DND-41 (cell line): ENCODE results near the gene LRP6.

Experiments
- ATAC-seq: fragments of 200-7000 bp; cut with Tn5 transposase; 3 replicates; pipeline ENCODE4 v1.9.1; 2021; ENCODE audit warnings: low read depth; ENCODE audit not compliant: insufficient read depth
- DNase-seq: peaks from one replicate; pipeline ENCODE4 v3.0.0-alpha.2; 2020
- H2AFZ ChIP-seq: 2 replicates; pipeline ENCODE4 v1.6.0; 2012; ENCODE audit warnings: low read depth, low read length
- H3K27ac ChIP-seq: 2 replicates; pipeline ENCODE4 v1.5.1; 2012; ENCODE audit warnings: low read length, inconsistent platforms
- H3K27me3 ChIP-seq: fragments of 200-600 bp; sonication (generic); 2 replicates; pipeline ENCODE4 v1.6.0; 2012; ENCODE audit warnings: low read length, mild to moderate bottlenecking, inconsistent platforms; ENCODE audit not compliant: insufficient read depth, poor library complexity
- H3K36me3 ChIP-seq: 2 replicates; pipeline ENCODE4 v1.5.1; 2012; ENCODE audit warnings: low read length, inconsistent platforms; ENCODE audit not compliant: insufficient read depth
- H3K4me1 ChIP-seq: 2 replicates; pipeline ENCODE4 v1.5.1; 2012; ENCODE audit warnings: mild to moderate bottlenecking, low read length; ENCODE audit not compliant: insufficient read depth
- H3K4me2 ChIP-seq: 2 replicates; pipeline ENCODE4 v1.6.0; 2012; ENCODE audit warnings: mild to moderate bottlenecking, moderate library complexity, low read length, inconsistent platforms; ENCODE audit not compliant: insufficient read depth
- H3K4me3 ChIP-seq, 2 experiments: fragments of 200-600 bp in 1 of 2; shearing (Covaris generic) in 1 of 2; 2 replicates each; pipeline ENCODE4 v1.5.1; 2012 to 2016; ENCODE audit warnings: inconsistent platforms in 2 of 2, low read length in 2 of 2, mild to moderate bottlenecking in 2 of 2, low read depth in 1 of 2, moderate library complexity in 1 of 2
- H3K79me2 ChIP-seq: 2 replicates; pipeline ENCODE4 v1.6.0; 2012; ENCODE audit warnings: low read length, inconsistent platforms; ENCODE audit not compliant: insufficient read depth
- H3K9ac ChIP-seq: 2 replicates; pipeline ENCODE4 v1.6.0; 2012; ENCODE audit warnings: low read depth, mild to moderate bottlenecking, inconsistent platforms, low read length, moderate library complexity
- H3K9me3 ChIP-seq: 2 replicates; pipeline ENCODE4 v1.5.1; 2012; ENCODE audit warnings: low read length, moderate library complexity, mild to moderate bottlenecking, inconsistent platforms; ENCODE audit not compliant: insufficient read depth, severe bottlenecking
- H4K20me1 ChIP-seq: 2 replicates; pipeline ENCODE4 v1.6.0; 2012; ENCODE audit warnings: low read length; ENCODE audit not compliant: insufficient read depth
- CTCF ChIP-seq: IDR thresholded peaks from 2 replicates; pipeline ENCODE4 v1.5.1; 2012; ENCODE audit warnings: borderline replicate concordance, low read length, moderate library complexity, mild to moderate bottlenecking; ENCODE audit not compliant: poor library complexity, severe bottlenecking; ENCODE audit errors: extremely low read depth
- EZH2 ChIP-seq: IDR thresholded peaks from 3 replicates; pipeline ENCODE4 v1.6.1; 2012; ENCODE audit warnings: borderline replicate concordance, low read depth, mild to moderate bottlenecking, moderate library complexity, low read length, inconsistent platforms; ENCODE audit not compliant: severe bottlenecking

Gene LRP6

GRCh38 chr12:12185414-12185813 is 81.4 kb downstream of the LRP6 start:
- Histone ChIP-seq H3K4me3 (no peak overlapping the region), H3K27me3 (no peaks in the 10 kb centered on the region), H2AFZ (no peak overlapping the region), H3K36me3 (peaks cover 6% of the 10 kb centered on the region), H3K4me2 (no peak overlapping the region), H3K27ac (no peak overlapping the region), H4K20me1 (no peaks in the 10 kb centered on the region), H3K9ac (no peak overlapping the region), H3K4me1 (no peaks in the 10 kb centered on the region), H3K79me2 (no peaks in the 10 kb centered on the region), H3K9me3 (no peaks in the 10 kb centered on the region)
- no peak for TF ChIP-seq EZH2
- TF ChIP-seq CTCF, result no peak
- no peak for DNase-seq
- ATAC-seq, result no peak

GRCh38 chr12:12182703-12183365 is 84.0 kb downstream of the LRP6 start:
- DNase-seq (no peak), ATAC-seq (no peak)
- Histone ChIP-seq H3K36me3 (peaks cover 12% of the 10 kb centered on the region), H3K9me3 (no peaks in the 10 kb centered on the region), H3K27me3 (no peaks in the 10 kb centered on the region), H2AFZ (no peak overlapping the region), H3K4me1 (no peaks in the 10 kb centered on the region), H4K20me1 (no peaks in the 10 kb centered on the region), H3K9ac (no peak overlapping the region), H3K4me3 (no peak overlapping the region), H3K27ac (no peak overlapping the region), H3K79me2 (no peaks in the 10 kb centered on the region), H3K4me2 (no peak overlapping the region)
- TF ChIP-seq CTCF (no peak), EZH2 (no peak)

- Histone ChIP-seq H3K4me1 (no peaks in the 10 kb centered on the region), H3K4me2 (no peak overlapping the region), H3K9me3 (no peaks in the 10 kb centered on the region), H3K9ac (no peak overlapping the region), H3K79me2 (no peaks in the 10 kb centered on the region), H3K27ac (no peak overlapping the region), H3K4me3 (no peak overlapping the region), H4K20me1 (no peaks in the 10 kb centered on the region), H3K27me3 (no peaks in the 10 kb centered on the region), H3K36me3 (peaks cover 12% of the 10 kb centered on the region), H2AFZ (no peak overlapping the region)
- DNase-seq (no peak), ATAC-seq (no peak)
- TF ChIP-seq CTCF (no peak), EZH2 (no peak)
These were observed 85.3 kb downstream of the LRP6 start for GRCh38 chr12:12181511-12181910.
